ENCODE data around the gene NEK7.
"Not testable (repeated sequence)": the region's sequence is repeated elsewhere in the genome, so short reads cannot be mapped to it uniquely, and the experiment has no call there.

The NEK7 gene

GRCh38 chr1:198187973-198188588, 31.3 kb downstream of the NEK7 start:
- no peak for TF ChIP-seq SUZ12 (IDR thresholded peaks at IDR 0.05)
- ChIA-PET POLR2A (interaction anchor here (0.7 kb wide), 1 partner anchor 18 kb away, joined by 3 read pairs; no protein-coding TSS in a partner anchor), CTCF (no interaction called here)
- DNase-seq (ENCODE audit: extremely low spot score), result no peak

DNA sequence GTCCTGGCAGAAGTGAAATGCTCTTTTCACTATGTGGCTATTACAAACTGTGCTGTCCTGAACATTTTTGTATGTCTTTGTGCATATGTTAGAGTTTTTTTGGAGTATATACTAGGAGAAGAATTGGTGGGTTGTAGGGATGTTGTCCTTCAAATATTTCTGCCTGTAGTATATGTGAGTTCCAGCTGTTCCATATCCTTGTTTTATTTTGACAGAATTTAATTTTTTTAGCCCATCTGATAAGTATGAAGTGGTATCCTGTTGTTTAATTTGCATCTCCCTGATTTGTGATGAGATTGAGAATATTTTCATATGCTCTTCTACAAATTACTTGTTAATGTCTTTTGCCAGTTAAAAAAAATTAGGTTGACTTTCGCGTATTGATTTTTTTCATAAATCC, 34.3 kb downstream of the NEK7 start:
- POLR2A ChIA-PET, result no interaction called here
- CTCF ChIA-PET, result no interaction called here
- DNase-seq (ENCODE audit: extremely low spot score), result no peak
- TF ChIP-seq SUZ12 (IDR thresholded peaks at IDR 0.05), result no peak
- TF ChIP-seq LEF1 (IDR thresholded peaks at IDR 0.05; ENCODE audit: borderline replicate concordance), result no peak
- TF ChIP-seq NFRKB (IDR thresholded peaks at IDR 0.05), result no peak
- TF ChIP-seq ELF4 (IDR thresholded peaks at IDR 0.05), result no peak
- no peak for TF ChIP-seq SP1 (IDR thresholded peaks at IDR 0.05)
- no peak for TF ChIP-seq TARDBP (IDR thresholded peaks at IDR 0.05)
- no peak for TF ChIP-seq FOXK2 (IDR thresholded peaks at IDR 0.05)
- no peak for TF ChIP-seq FOXM1 (IDR thresholded peaks at IDR 0.05; ENCODE audit: borderline replicate concordance)
- TF ChIP-seq, protein P1, sequence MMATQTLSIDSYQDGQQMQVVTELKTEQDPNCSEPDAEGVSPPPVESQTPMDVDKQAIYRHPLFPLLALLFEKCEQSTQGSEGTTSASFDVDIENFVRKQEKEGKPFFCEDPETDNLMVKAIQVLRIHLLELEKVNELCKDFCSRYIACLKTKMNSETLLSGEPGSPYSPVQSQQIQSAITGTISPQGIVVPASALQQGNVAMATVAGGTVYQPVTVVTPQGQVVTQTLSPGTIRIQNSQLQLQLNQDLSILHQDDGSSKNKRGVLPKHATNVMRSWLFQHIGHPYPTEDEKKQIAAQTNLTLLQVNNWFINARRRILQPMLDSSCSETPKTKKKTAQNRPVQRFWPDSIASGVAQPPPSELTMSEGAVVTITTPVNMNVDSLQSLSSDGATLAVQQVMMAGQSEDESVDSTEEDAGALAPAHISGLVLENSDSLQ (IDR thresholded peaks at IDR 0.05), result no peak
- TF ChIP-seq CTBP1 (IDR thresholded peaks at IDR 0.05; ENCODE audit: borderline replicate concordance), result no peak
- no peak for TF ChIP-seq ZNF384 (IDR thresholded peaks at IDR 0.05)
- TF ChIP-seq ARNT (IDR thresholded peaks at IDR 0.05), result no peak
- no peak for TF ChIP-seq L3MBTL2 (conservative IDR thresholded peaks at IDR 0.05)
- TF ChIP-seq BHLHE40 (IDR thresholded peaks at IDR 0.05; ENCODE audit: borderline replicate concordance), result no peak
- TF ChIP-seq HDGF (IDR thresholded peaks at IDR 0.05; ENCODE audit: borderline replicate concordance), result no peak
- TF ChIP-seq FOXA1 (IDR thresholded peaks at IDR 0.05), result no peak

DNA sequence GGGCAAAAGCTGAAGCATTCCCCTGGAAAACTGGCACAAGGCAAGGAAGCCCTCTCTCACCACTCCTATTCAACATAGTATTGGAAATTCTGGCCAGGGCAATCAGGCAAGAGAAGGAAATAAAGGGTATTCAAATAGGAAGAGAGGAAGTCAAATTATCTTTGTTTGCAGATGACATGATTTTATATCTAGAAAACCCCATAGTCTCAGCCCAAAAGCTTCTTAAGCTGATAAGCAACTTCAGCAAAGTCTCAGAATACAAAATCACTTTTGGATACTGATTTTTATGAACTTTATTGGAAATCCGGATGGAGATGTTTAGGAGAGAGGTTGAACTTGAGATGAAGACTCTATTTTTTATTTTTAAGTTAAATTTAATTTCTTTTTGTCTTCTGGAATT, 37.1 kb downstream of the NEK7 start:
- POLR2A ChIA-PET; CTCF ChIA-PET; DNase-seq (ENCODE audit: extremely low spot score): not testable (repeated sequence)

- POLR2A ChIA-PET, result no interaction called here
- TF ChIP-seq ELF4 (IDR thresholded peaks at IDR 0.05) (no peak), ZNF384 (IDR thresholded peaks at IDR 0.05) (no peak), NFRKB (IDR thresholded peaks at IDR 0.05) (no peak), CTBP1 (IDR thresholded peaks at IDR 0.05; ENCODE audit: borderline replicate concordance) (no peak), L3MBTL2 (conservative IDR thresholded peaks at IDR 0.05) (no peak), ARNT (IDR thresholded peaks at IDR 0.05) (no peak), SUZ12 (IDR thresholded peaks at IDR 0.05) (no peak), FOXA1 (IDR thresholded peaks at IDR 0.05) (no peak), SP1 (IDR thresholded peaks at IDR 0.05) (no peak)
- TF ChIP-seq, protein P1 (IDR thresholded peaks at IDR 0.05), result no peak
- CTCF ChIA-PET, result no interaction called here
- no peak for DNase-seq (ENCODE audit: extremely low spot score)
Measured at GRCh38 chr1:198196630-198197029, 39.8 kb downstream of the NEK7 start.

DNA sequence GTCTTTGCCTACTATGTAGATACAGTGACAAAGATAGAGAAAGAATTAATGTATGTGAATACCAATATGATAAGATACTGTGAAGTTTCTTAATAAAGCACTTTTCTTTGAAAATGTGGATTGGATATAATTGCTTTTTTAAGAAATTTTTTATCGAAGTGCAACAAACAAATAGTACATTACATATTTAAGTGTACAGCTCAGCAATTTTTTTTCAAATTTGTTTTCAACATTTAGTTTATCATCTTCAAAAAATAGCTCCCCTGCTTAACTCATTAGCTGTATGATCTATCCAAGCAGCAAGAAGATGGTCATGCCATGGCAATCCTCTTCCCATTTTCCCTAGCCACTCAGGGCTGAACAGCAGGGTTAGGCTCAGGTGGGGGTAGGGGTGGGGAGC, 40.5 kb downstream of the NEK7 start:
- TF ChIP-seq ELF4 (IDR thresholded peaks at IDR 0.05), result no peak
- TF ChIP-seq FOXA1 (IDR thresholded peaks at IDR 0.05), result no peak
- no peak for TF ChIP-seq FOXM1 (IDR thresholded peaks at IDR 0.05; ENCODE audit: borderline replicate concordance)
- TF ChIP-seq NFRKB (IDR thresholded peaks at IDR 0.05), result no peak
- no peak for TF ChIP-seq ZNF384 (IDR thresholded peaks at IDR 0.05)
- TF ChIP-seq SUZ12 (IDR thresholded peaks at IDR 0.05), result no peak
- no peak for TF ChIP-seq TARDBP (IDR thresholded peaks at IDR 0.05)
- TF ChIP-seq HDGF (IDR thresholded peaks at IDR 0.05; ENCODE audit: borderline replicate concordance), result no peak
- TF ChIP-seq L3MBTL2 (conservative IDR thresholded peaks at IDR 0.05), result no peak
- TF ChIP-seq BHLHE40 (IDR thresholded peaks at IDR 0.05; ENCODE audit: borderline replicate concordance), result no peak
- TF ChIP-seq SP1 (IDR thresholded peaks at IDR 0.05), result no peak
- TF ChIP-seq, protein P1 (IDR thresholded peaks at IDR 0.05), result no peak
- TF ChIP-seq ARNT (IDR thresholded peaks at IDR 0.05), result no peak
- TF ChIP-seq FOXK2 (IDR thresholded peaks at IDR 0.05), result no peak
- no peak for TF ChIP-seq CTBP1 (IDR thresholded peaks at IDR 0.05; ENCODE audit: borderline replicate concordance)
- TF ChIP-seq LEF1 (IDR thresholded peaks at IDR 0.05; ENCODE audit: borderline replicate concordance), result no peak

DNA sequence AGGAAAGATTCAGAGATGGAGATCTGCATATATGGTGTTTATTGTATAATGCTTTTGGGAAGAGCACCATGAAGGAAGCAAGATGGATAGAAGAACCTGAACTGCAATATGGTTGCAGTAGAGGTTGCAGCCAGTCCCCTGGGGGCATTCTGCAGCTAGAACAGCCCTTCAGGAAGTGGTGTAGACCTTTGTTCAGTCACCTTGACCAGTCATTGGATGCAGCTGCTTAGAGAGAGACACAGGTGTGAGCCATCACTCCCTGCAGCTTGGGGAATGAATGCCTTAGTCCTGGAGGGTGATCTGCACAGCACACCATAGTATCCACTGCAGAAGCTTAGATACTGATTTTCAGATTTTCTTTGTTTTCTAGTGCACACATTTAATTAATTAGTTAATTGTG, 42.3 kb downstream of the NEK7 start:
- DNase-seq (ENCODE audit: extremely low spot score), result no peak
- TF ChIP-seq ARNT (IDR thresholded peaks at IDR 0.05) (no peak), TARDBP (IDR thresholded peaks at IDR 0.05) (no peak), L3MBTL2 (conservative IDR thresholded peaks at IDR 0.05) (no peak), ELF4 (IDR thresholded peaks at IDR 0.05) (no peak), FOXA1 (IDR thresholded peaks at IDR 0.05) (no peak), NFRKB (IDR thresholded peaks at IDR 0.05) (no peak), HDGF (IDR thresholded peaks at IDR 0.05; ENCODE audit: borderline replicate concordance) (no peak), FOXM1 (IDR thresholded peaks at IDR 0.05; ENCODE audit: borderline replicate concordance) (no peak), ZNF384 (IDR thresholded peaks at IDR 0.05) (no peak), BHLHE40 (IDR thresholded peaks at IDR 0.05; ENCODE audit: borderline replicate concordance) (no peak), CTBP1 (IDR thresholded peaks at IDR 0.05; ENCODE audit: borderline replicate concordance) (no peak), LEF1 (IDR thresholded peaks at IDR 0.05; ENCODE audit: borderline replicate concordance) (no peak)
- TF ChIP-seq, protein P1 (IDR thresholded peaks at IDR 0.05), result no peak
- ChIA-PET CTCF (interaction anchor here (0.5 kb wide), 1 partner anchor 1729 kb away, joined by 3 read pairs; no protein-coding TSS in a partner anchor), POLR2A (no interaction called here)

More for the DNA sequence above, 40.5 kb downstream of the NEK7 start:
- POLR2A ChIA-PET, result no interaction called here
- DNase-seq (ENCODE audit: extremely low spot score), result no peak
- CTCF ChIA-PET, result no interaction called here
